Kidney tubule cell (primary cell): Measurements from ENCODE around the gene FBXO41.

ENCODE experiments used
- DNase-seq: peaks from one replicate; pipeline ENCODE4 v3.0.0-alpha.2; 2018; ENCODE audit warnings: low spot score

The FBXO41 gene

DNA sequence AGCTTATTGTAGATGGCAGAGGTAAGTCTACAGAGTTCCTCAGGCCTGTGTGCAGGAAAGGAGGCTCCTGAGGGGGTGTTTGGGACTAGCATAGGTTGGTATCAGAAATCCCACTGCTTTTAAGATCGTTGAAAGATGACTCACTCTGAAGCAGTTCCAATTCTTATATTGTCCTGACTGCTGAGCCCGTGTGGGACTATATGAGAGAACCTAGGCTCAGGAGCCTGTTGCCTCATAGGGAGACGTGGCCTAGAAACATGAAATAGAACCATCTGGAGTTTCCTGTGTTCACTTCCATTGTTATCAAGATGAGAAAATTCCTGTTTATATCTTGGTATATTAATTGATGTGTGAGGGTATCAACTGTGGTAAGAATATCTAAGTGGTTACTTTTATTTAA, 44.5 kb downstream of the FBXO41 start:
- no peak for DNase-seq

DNA sequence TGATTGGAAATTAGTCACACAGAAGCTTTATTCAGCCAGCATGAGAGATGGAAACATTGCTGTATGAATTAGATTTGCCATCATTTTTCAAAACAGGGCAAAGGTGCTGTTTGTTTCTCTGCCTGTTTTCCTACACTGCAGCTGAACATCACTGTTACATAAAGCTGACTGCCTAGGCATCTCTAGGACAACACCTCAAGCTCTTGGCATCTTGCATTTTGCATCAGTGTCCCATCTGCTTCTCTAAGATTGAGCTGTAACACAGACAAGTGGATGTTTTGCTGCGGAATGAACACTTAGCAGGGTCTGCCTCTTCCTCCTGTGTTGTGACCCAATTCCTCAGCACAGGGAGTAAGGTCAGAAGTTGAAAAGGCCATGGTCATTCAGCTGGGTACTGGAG, 45.3 kb downstream of the FBXO41 start:
- DNase-seq: no peak

DNA sequence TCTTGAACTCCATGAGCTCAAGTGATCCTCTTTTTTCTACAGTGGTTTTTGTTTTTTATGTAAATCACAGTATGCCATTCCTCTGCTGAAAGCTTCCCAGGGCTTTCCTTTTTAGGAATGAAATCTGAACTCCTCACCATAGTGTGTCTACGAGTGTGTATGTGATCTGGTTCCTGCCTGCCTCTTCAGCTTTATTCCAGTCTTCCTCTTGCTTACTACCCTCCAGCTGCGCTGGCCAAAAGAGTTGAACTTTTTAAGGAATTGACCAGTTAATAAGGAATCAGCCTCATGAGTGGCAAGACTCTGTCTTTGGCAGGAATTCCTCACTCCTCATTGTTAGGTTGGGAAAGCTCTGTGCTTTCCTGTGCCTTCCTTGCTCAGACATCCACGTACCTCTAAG, 46.1 kb downstream of the FBXO41 start:
- no peak for DNase-seq

DNA sequence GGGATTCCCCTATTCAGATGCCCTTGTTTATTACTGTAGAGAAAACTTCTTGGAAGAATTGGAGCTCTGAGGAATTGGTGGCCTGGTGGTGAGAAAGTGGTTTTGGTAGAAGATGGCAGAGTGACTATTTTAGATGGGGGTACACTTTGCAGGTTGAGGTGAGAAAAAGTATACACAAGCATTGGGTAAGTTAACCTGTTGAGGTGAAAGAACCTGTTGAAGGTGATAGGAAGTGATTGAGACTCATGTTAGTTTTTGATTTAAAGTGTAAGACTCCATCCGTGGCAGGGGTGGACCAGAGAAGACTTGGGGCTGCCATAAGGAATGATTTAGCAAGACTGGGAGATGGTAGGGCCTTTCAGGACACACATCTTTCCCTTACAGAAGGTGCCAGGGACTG, 47.1 kb downstream of the FBXO41 start:
- no peak for DNase-seq

DNA sequence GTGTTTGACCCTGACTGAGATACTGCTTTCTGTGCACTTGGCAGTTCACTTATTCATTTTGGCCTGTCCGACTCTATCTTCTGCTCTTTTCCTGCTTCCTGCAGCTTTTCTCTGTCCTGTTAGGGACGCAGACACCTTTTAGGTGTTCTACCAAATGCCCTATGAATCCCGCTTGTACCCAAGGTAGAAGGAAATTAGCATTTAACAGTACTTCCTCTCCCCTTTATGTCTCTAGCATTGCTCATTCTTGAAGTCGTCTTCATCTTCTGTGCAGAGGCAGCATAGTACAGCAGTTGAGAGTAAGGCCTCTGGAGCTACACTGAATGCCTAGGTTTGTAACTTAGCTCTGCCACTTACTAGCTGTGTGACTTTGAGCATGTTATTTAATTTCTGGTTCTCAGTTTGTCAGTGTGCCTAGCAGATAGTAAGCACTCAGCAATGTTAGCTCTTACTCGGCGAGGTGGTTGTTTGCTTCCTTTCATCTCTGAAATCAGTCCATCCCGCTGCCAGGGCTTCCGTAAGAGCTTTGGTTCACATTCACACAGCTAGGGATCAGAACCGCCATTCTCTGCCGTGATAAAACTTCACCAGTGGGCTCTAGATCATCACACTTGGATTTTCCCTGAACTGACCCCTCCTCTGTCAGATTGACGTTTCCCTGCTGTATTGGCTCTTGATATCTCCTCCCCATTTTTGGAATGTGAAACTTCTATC, 48.8 kb downstream of the FBXO41 start:
- no peak for DNase-seq

DNA sequence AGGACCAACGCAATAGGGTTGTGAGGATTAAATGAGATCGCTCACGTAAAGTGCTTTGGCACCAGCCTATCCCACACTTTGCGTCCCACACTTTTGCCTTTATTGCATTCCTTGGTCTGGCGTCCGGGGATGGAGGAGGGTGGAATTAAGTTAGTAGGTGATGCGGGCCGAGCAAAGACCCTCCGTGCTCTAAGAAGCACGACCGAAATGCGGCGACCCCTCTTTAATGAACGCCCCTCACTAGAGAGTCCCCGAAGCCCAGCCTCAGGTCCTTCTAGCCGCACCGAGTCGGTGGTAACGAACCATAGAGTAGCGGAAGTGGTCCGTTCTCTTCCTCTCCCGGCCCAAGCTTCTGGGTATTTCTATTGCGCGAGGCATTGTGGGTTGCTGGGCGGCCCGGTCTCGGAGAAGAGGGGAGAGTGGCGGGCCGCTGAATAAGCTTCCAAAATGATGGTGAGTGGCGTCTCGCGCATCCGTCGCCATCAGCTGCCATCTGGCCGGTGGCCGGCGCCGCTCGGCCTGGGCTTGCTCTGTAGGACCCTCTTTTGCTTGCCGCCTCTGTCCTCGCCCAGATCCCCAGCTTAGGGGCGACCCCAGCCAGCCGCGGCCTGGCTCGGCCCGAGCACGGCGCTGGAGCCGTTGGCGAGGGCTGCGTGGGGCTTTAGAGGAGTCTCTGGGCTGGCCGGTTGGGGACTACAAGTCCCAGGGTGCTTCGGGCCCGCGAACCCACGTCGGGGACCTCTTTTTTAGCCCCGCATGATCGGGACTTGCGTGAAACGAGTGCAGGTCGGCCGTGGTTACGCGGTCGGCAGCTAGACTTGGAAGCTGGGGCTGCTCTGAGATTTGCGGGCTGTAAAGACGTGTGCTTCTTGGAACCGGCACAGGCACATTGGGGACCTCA, 50.1 kb downstream of the FBXO41 start, which contains the start of gene CCT7:
Gene CCT7 (plus strand): TSS at position 377 of the 901 bp plus-strand sequence. CDS start 71 bp downstream, at position 448.
- DNase-seq: peak; percentile 91

DNA sequence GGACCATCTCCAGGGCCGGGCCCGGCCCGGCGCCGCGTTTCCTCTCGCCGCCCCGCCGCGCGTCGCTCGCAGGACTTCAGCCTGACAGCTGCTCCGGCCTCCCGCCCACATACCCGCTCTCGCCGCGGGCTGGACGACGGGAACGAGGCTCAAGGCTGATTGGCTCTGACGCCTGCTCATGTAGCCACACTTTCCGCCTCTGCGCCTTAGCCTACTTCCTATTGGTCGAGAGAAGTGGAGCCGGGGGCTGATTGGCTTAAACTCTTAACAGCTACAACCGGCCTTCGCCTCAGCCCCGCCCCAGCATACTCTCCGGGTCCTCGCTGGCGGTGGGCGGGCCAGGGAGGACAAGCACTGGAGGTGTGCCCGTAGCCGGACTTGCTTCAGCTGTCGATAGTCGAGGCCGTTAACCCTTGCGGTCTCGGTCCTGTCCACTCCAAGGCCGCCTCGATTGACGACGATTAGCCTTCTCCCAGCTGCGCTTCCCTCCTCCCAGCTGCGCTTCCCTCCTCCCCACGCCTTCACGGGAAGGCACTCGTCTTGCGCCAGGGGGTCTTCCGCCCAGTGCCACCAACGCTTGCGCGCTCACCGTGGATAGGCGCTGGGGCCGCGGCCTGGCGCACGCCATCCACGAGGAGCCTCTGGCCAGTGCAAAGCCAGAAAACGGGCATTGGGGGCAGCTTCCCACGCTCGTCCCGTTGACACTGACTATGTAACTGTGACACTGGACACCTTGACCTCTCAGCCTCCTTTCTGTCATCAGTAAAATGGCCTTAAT, 50.9 kb downstream of the FBXO41 start, which contains the start of gene PRADC1:
Gene PRADC1 (minus strand): TSS at position 86 of the 778 bp plus-strand sequence. CDS start 79 bp downstream, at position 7.
- DNase-seq: peak; percentile 100

DNA sequence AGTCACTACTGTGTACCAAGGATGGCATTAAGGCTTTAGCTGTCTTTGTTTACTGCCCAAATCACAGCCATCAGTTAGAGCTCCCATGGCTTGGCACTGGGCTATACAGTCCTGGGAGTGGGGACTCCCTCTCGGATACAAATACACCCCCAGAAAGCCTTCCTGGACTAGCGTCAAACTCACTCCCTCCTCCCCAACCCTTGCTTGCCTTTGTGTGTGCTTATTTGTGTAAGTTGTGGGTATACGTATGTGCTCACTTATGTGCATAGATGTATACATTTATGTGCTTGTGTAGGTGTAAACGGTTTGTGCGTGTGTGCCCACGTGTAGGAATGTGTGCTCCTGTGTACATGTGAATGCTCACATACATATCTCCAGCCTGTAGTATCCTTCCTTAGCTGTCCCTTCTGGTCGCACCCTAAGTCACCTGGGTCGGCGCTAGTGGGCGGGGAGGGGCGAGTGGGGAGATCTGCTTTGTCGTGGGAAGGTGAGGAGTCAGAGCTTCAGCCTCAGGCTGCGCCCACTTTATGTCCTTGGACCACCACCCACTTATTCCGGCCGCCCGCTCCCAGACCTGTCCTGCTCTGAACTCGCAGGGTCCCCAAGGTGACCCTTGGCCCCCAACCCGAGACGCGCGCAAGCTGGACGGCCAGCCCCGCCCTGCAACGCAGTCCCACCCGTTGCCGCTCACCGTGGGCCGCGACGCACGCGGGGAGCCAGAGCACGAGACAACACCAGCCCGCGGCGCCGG, 51.7 kb downstream of the FBXO41 start:
- DNase-seq: peak; percentile 24

DNA sequence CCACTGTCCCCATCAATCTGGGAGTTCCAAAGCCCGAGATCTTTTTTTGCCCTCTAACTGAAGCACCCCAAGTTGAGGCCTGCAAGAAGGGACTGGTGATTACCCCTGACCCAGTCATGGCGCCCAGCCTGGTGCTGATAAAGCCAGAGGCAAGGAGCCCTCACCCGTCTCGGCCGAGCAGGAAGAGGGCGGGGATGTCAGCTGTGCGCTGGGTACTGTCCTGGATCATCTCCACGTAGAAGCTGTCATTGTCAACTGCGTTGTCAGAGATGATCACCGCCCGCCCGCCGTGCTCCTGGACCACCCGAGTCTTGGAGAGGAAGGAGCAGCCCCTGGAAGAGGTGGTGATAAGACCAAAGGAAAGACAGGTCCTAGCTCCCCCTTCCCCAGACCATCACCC, 55.6 kb downstream of the FBXO41 start:
- DNase-seq: no peak

DNA sequence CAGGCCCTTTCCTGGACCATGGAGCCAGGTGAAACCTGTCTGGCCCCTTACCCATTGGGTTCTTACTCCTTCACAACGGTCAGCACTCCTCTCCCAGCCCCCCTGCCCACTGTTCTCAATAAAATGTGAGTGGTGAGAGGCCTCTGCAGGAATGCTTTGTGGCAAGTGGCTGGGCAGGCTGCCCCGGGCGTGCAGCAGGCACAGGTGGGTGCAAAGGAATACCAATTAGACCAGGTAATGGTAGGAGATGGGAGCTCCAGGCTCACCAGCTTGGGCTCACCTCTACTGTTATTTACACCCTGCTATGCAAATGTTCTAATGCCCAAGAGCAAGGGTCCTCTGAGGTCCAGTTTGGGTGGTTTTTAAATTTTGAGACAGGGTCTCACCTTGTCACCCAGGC, 57.2 kb downstream of the FBXO41 start:
- no peak for DNase-seq

DNA sequence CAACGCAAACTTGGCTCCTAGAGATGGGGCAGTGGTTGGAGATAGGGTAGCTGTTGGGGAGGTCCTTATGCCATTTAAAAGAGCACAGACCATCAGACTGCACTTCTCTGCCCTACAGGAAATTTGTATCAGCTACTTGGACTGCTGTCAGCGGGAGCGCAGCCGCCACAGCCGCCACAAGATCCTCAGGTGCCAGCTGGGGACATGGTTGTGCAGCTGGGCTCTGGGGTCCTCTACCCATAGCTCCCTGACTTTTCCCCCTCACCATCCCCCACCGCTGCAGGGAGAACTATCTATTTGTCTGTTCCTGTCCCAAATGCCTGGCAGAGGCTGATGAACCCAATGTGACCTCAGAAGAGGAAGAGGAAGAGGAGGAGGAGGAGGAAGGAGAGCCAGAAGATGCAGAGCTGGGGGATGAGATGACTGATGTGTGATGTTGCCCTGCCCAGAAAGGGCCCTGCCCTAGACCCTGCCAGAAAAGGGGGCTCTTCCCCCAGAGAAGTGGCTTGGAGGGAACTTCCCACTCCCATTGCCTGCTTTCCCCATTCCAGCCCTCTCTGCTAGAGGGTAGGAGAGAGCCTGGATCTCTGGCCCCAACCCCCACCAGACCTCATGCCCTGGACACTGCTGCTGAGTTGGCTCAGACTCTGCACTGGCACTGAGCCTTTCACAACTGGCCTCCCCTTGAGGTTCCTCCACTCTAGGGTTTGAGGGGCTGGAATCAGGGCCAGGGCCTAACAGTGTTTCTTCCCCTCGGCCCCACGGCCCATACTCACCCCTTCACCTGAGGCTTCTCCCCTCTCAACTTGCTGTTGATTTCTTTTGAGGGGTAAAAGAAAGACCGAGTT, 58.5 kb downstream of the FBXO41 start:
- DNase-seq: no peak

DNA sequence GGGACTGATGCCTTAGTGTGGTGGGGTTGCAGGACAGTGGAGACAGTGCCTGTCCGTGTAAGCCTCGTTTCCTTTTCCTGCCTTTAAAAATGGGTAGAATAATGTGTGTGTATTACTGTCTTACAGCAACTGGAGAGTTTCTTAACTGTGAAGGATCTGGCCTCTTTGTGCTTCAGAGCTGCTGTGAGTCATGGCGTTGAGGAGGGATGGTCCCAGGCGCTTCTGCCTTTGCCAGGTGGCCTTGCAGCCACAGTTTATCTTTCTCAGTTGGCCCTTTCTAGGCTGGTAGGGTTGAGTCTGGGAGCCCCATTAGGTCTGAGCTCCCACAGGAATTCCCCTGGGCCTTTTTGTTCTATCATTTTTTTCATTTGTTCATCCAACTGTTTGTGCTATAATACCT, 60.5 kb downstream of the FBXO41 start:
- no peak for DNase-seq

DNA sequence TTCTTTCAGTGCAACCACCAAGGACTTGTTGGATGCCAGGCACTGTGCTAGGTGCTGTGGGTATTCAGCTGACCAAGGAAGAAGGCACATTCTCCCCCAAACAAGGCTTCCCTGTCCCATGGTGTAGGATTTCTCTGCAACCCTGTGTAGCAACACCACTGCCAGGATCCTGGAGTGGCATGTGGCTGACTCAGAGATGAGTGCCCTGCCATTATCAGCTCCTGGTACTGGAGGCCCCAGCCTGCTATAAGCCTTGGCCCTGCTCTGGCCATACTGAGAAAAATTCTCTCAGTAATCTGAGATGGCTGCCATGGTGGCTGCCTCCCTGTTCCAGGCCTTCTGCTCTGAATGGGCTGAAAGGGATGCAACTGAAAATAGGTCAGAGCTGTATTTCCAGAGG, 66.0 kb downstream of the FBXO41 start:
- peak; percentile 40 for DNase-seq

DNA sequence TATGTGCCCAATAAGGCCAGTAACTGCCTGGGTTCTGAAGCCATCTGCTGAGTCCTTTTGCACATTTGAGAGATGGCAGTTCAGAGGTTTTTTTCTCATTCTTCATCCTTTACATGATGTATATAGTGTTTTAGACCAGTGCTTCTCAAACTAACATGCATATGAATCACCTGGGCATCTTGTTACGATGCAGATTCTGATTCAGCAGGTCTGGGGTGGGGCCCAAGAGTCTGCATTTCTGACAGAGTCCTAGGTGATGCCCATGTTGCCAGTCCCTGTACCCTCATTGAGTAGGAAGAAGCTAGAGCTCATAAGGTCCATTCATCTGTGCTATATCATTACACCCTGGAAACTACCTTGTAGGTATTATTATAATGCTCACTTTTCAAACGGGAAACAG, 66.5 kb downstream of the FBXO41 start:
- DNase-seq: peak; percentile 9

DNA sequence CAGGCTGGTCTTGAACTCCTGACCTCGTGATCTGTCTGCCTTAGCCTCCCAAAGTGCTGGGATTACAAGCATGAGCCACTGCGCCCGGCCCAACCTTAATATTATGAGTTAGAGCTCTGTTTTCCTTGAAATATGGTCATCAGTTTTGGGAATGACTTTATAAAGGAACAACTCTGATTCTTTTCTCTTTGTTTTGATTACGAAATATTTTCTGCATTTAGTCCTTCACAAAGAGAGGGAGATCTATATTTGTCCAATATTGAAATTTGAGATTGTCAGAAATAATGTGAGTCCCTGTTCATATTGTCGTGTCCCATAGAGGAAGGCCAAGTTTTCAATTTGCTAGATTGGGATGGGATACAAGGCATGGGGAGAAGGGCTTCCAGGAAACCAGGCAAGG, 67.1 kb downstream of the FBXO41 start:
- no peak for DNase-seq

DNA sequence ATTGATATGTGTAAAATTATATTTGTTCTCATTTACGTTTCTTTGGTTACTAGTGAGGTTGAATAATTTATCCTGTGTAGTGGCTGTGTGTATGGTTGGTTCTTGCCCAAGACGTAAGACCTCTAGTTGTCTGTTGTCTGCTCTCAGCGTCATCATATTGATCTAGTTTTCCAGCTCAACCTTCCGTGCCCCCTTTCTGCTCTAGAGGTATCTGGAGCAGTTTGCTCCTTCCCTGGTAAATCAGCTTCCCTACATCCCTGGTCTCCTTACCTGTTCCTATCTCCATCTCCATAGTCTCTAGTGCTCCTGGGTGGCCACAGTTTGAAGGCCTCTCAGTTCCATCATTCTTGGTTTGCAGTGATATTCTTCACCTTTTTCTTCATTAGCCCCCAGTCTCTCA, 69.0 kb downstream of the FBXO41 start:
- DNase-seq: no peak

DNA sequence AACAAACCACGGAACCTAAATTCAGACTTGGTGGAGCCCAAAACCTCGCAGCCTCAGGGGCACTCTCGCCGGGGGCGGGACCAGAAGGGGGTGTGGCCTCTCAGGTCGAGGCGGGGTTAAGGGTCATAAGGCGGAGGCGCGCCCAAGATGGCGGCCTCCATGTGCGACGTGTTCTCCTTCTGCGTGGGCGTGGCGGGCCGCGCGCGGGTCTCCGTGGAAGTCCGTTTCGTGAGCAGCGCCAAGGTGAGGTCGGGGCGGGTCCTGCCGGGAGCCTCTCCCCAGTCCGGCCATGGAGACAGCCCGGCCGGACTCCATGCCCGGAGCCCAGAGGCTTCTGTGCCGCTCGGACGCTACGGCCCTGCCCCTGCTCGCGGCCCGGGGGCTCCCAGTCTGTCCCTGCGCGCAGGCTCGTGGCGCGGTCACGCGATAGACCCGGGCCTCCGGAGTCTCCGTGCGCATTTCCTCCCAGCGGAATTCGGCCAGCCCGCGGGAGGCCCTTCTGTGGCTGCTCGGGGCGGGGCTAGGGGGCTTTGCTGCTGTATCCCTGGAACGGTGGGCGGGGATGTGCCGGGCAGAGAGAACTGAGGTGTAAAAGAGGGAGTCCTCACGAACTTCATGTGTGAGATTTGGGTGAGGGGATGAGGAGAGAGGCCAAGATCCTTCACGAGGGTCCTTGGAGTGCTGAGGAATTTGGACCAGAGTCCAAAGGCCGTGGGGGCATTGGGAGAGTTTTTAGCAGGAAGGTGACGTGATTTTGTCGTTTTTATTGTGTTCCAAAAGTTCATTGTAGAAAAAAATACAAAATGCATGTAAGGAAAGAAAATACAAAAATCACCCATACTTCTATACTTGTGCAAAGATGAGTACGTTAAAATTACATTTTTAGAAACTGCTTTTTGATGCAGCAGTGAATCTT, 69.9 kb downstream of the FBXO41 start, which contains the start of gene SMYD5:
Gene SMYD5 (plus strand): TSS at position 126 of the 916 bp plus-strand sequence. CDS start 22 bp downstream, at position 148.
- DNase-seq: peak; percentile 84

DNA sequence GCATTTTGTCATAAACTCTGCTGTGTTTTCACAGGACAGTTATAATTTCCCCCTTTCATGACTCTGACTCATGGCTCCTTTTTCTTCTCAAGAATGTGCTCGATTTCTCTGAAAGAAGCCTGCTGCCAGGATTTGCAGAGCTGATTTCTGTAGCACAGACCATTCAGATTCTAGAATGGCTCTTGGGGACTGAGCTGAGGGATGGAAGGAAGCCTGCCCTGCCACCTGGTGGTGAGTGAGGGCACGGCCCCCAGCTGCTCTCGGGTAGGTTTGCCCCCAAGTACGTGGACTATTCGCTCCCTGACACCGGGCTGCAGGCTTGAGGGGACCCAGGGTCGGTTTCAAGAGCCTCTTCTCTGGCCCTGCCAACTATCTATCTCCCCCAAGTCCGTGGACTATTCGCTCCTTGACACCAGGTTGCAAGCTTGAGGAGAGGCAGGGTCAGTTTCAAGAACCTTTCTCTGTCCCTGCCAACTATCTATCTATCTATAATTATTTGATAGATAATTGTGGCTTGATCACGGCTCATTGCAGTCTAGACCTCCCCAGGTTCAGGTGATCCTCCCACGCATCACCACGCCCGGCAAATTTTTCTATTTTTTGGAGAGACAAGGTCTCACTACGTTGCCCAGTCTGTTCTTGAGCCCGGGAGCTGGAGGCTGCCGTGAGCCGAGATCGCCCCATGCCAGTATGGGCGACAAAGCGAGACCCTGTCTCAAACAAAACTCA, 71.7 kb downstream of the FBXO41 start:
- DNase-seq: peak; percentile 74

DNA sequence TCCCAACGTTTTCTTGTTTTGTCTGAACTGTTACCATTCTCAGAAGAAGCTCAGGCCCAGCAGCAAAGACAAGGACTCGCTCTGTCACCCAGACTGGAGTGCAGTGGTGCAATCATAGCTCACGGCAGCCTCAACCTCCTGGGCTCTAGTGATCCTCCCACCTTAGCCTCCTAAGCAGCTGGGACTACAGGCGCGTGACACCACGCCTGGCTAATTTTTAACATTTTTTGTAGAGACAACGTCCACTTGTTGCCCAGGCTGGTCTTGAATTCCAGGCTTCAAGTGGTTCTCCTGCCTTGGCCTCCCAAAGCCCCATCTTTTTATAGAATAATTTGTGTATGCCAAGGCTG, 72.2 kb downstream of the FBXO41 start:
- DNase-seq: no peak
